ENCODE data around the gene STT3B. TPM values are rescaled to one million over a fixed set of nuclear protein-coding genes. Genes with fewer than 3 reads are reported as not detected.

The STT3B gene
- total RNA-seq, 3 donors from 2014 or later: 86.0 to 118 (median 94.3) TPM

DNA sequence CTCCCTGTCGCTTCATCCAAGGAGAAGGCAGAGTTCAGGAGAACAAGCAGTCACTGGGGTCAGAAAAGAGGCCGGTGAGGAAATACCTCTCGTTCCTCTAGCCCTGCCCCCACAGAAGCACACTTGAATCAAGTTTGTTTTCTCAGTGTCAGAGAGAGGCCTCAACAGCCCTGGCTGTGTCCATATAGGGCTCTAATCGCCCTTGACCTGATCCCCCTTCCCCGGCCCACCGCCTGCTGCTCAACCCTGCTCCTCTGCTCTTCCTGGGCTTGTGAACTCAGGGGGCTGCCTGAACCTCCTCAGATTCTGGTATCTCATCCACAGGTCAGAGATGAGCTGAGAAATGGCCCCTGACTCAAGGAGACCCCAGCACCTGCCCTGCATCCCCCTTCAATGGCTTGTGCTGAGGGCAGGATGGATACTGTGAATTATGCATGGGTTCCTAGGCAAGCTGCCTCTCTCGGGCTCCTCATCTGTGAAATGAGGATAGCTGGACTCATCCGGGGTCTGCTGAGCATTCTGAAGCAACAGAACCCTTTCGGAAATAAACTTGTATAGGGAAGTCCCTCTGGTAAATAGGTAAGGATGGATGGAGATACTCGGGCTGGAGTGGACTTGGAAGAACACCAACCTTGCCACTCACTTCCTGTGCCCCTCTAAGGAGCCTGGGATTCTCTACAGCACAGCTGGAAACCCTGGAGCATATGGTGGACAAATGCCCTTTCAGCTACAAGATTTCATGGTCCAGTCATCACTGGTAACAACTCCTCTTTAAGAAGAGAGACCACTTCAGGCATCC, 147.5 kb downstream of the STT3B start:
- no peaks in the 10 kb centered on the region for H3K36me3 ChIP-seq (ENCODE audit: low read depth)
- H3K4me1 ChIP-seq (ENCODE audit: low read depth): no peaks in the 10 kb centered on the region
- H3K9me3 ChIP-seq: no peaks in the 10 kb centered on the region
- ATAC-seq: no peak
- TF ChIP-seq, protein P1, sequence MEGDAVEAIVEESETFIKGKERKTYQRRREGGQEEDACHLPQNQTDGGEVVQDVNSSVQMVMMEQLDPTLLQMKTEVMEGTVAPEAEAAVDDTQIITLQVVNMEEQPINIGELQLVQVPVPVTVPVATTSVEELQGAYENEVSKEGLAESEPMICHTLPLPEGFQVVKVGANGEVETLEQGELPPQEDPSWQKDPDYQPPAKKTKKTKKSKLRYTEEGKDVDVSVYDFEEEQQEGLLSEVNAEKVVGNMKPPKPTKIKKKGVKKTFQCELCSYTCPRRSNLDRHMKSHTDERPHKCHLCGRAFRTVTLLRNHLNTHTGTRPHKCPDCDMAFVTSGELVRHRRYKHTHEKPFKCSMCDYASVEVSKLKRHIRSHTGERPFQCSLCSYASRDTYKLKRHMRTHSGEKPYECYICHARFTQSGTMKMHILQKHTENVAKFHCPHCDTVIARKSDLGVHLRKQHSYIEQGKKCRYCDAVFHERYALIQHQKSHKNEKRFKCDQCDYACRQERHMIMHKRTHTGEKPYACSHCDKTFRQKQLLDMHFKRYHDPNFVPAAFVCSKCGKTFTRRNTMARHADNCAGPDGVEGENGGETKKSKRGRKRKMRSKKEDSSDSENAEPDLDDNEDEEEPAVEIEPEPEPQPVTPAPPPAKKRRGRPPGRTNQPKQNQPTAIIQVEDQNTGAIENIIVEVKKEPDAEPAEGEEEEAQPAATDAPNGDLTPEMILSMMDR (IDR thresholded peaks at IDR 0.05): no peak
- no peak overlapping the region for H3K4me3 ChIP-seq
- intact Hi-C loops (cut with DNase I, micrococcal nuclease): no loop called here
- no peak for DNase-seq

Measured in mucosa of descending colon (tissue), 3 donors.